Stimulated activated CD8-positive, alpha-beta memory T cell treated with anti-CD3 and anti-CD28 coated beads, Interleukin-7, amount 100 ng/mL, for 48 hours (primary cell): ENCODE results near the gene TNFSF8.

Source experiments
- DNase-seq, 2 donors: peaks; one replicate each; pipeline ENCODE4 v3.0.0-alpha.2; 2020; ENCODE audit warnings: low read depth in 1 of 2; ENCODE audit errors: extremely low read depth in 1 of 2

TNFSF8 gene

GRCh38 chr9:114906922-114907571, 23.3 kb downstream of the TNFSF8 start:
- peak in 1 of 2 donors; percentile 14 for DNase-seq

GRCh38 chr9:114905170-114905940, 25.0 kb downstream of the TNFSF8 start:
- no peak for DNase-seq

- peak in 1 of 2 donors; percentile 33 for DNase-seq
Observed at GRCh38 chr9:114902786-114903524, 27.4 kb downstream of the TNFSF8 start.

GRCh38 chr9:114900942-114901802, 29.2 kb downstream of the TNFSF8 start:
- DNase-seq = no peak

- no peak for DNase-seq
Observed at GRCh38 chr9:114899995-114900394, 30.4 kb downstream of the TNFSF8 start.

GRCh38 chr9:114899461-114899860, 30.9 kb downstream of the TNFSF8 start:
- no peak for DNase-seq

GRCh38 chr9:114898741-114899140, 31.6 kb downstream of the TNFSF8 start:
- peak; percentile 55 to 64 for DNase-seq

GRCh38 chr9:114897196-114897595, 33.2 kb downstream of the TNFSF8 start:
- no peak for DNase-seq

GRCh38 chr9:114896344-114896743, 34.0 kb downstream of the TNFSF8 start:
- no peak for DNase-seq

GRCh38 chr9:114895521-114895991, 34.8 kb downstream of the TNFSF8 start:
- no peak for DNase-seq

GRCh38 chr9:114894609-114895433, 35.6 kb downstream of the TNFSF8 start:
- DNase-seq = peak in 1 of 2 donors; percentile 47

- no peak for DNase-seq
Observed at GRCh38 chr9:114894206-114894605, 36.2 kb downstream of the TNFSF8 start.

GRCh38 chr9:114893221-114894010, 37.0 kb downstream of the TNFSF8 start:
- peak in 1 of 2 donors; percentile 34 for DNase-seq

- DNase-seq = peak in 1 of 2 donors; percentile 29
Observed at GRCh38 chr9:114889802-114890224, 40.6 kb downstream of the TNFSF8 start.

- DNase-seq = no peak
Observed at GRCh38 chr9:114888607-114889006, 41.8 kb downstream of the TNFSF8 start.

GRCh38 chr9:114887963-114888362, 42.4 kb downstream of the TNFSF8 start:
- no peak for DNase-seq

- DNase-seq = no peak
Observed at GRCh38 chr9:114884787-114885452, 45.5 kb downstream of the TNFSF8 start.

- DNase-seq = no peak
Observed at GRCh38 chr9:114883709-114884108, 46.7 kb downstream of the TNFSF8 start.
